Kidney (tissue), 14 donors: Measurements from ENCODE around the gene TPI1. TPM values are rescaled to one million over a fixed set of nuclear protein-coding genes. Genes with fewer than 3 reads are reported as not detected.

ENCODE experiments used
- DNase-seq, 5 donors: peaks; one replicate each; pipeline ENCODE4 v3.0.0-alpha.2; 2013 to 2020
- FAIRE-seq: peaks from 2 replicates; lab custom pipeline; 2012; peaks lifted over from hg19 to GRCh38; lab: Jason Lieb, UNC
- H3K27ac ChIP-seq, 2 donors: one replicate each; pipeline ENCODE4 v1.7.0; 2013; ENCODE audit warnings: low read depth in 2 of 2, low read length in 2 of 2, inconsistent platforms in 1 of 2
- H3K27me3 ChIP-seq: one replicate; pipeline ENCODE4 v1.7.1; 2013; ENCODE audit warnings: low read length, inconsistent platforms; ENCODE audit not compliant: control insufficient read depth, insufficient read depth
- H3K36me3 ChIP-seq, 3 donors: one replicate each; pipeline versions ENCODE4 v1.7.0 to v1.7.1; 2013; ENCODE audit warnings: low read length in 3 of 3, control low read depth in 1 of 3, inconsistent platforms in 1 of 3; ENCODE audit not compliant: insufficient read depth in 3 of 3, control insufficient read depth in 2 of 3
- H3K4me1 ChIP-seq, 3 donors: one replicate each; pipeline versions ENCODE4 v1.7.0 to v1.7.1; 2013; ENCODE audit warnings: low read length in 3 of 3, inconsistent platforms in 1 of 3, low read depth in 1 of 3; ENCODE audit not compliant: control insufficient read depth in 2 of 3, insufficient read depth in 2 of 3
- H3K4me3 ChIP-seq, 3 donors: one replicate each; pipeline versions ENCODE4 v1.7.0 to v1.8.1; 2013; ENCODE audit warnings: low read length in 3 of 3, control low read depth in 1 of 3, inconsistent platforms in 1 of 3
- H3K9ac ChIP-seq, 3 donors: one replicate each; pipeline versions ENCODE4 v1.7.0 to v1.7.1; 2013; ENCODE audit warnings: low read length in 3 of 3, control low read depth in 1 of 3, inconsistent platforms in 1 of 3
- H3K9me3 ChIP-seq, 3 donors: one replicate each; pipeline versions ENCODE4 v1.7.0 to v1.7.1; 2013; ENCODE audit warnings: low read length in 3 of 3, control low read depth in 1 of 3, inconsistent platforms in 1 of 3; ENCODE audit not compliant: control insufficient read depth in 2 of 3, insufficient read depth in 1 of 3
- CTCF ChIP-seq: IDR thresholded peaks from 3 replicates; pipeline ENCODE4 v1.5.1; 2012; ENCODE audit warnings: mild to moderate bottlenecking, moderate library complexity, borderline replicate concordance; ENCODE audit not compliant: insufficient read depth; ENCODE audit errors: extremely low read depth
- intact Hi-C: fragments of 100-400 bp; cut with DNase I; formaldehyde crosslinking; loops from one replicate; pipeline ENCODE4 v1.11.1; 2022
- polyA plus RNA-seq: library from polyadenylated mRNA; stranded (reverse); fragments of 350-450 nt; fragmentation: Illumina TruSeq; extraction: RNeasy Lipid Tissue Mini Kit (QIAGEN cat#74804); gene quantifications from one replicate; pipeline ENCODE4 v1.2.3, GENCODE V29; 2014; ENCODE audit warnings: low read depth, low replicate concordance; ENCODE audit not compliant: insufficient read depth
- total RNA-seq: library from RNA; stranded (reverse); fragmentation: NEBNext Ultra II Directional; extraction: Animal tissue kit (Norgen Biotek cat#: 25700); gene quantifications from one replicate; pipeline ENCODE4 v1.2.1, GENCODE V29; 2021
- donor health status: control.
- donor health status: control.
- donor health status: control.
- donor health status: control.
- donor health status: control.
- donor health status: DM: yes; HTN: yes; CAD: no.
- donor health status: Normal renal cell carcinoma (clear cell type).

TPI1 gene
- total and polyA plus RNA-seq, 2 donors from 2014 or later, result 437 to 1,220 TPM

GRCh38 chr12:6827437-6827911 lies 39.9 kb upstream of the TPI1 start:
- Histone ChIP-seq H3K9me3 (no peaks in the 10 kb centered on the region), H3K9ac (no peak overlapping the region), H3K27me3 (no peaks in the 10 kb centered on the region), H3K4me1 (peaks cover 0 to 17% (median 0%) of the 10 kb centered on the region in 3 donors), H3K4me3 (no peak overlapping the region), H3K36me3 (no peaks in the 10 kb centered on the region), H3K27ac (no peak overlapping the region)
- FAIRE-seq, result no peak
- DNase-seq, result peak; percentile 91 to 96 (median 94)
- TF ChIP-seq CTCF, result no peak
- intact Hi-C loops, result loop anchor here (10.0 kb wide), 1 partner anchor 73 kb away; the partner anchor contains the start of gene MLF2

- no peak for FAIRE-seq
- Histone ChIP-seq H3K4me1 (peaks cover 0 to 17% (median 0%) of the 10 kb centered on the region in 3 donors), H3K27me3 (no peaks in the 10 kb centered on the region), H3K4me3 (peak within 1 kb of the TSS; percentile 47 to 81 (median 79)), H3K9me3 (no peaks in the 10 kb centered on the region), H3K36me3 (no peaks in the 10 kb centered on the region), H3K9ac (peak within 1 kb of the TSS; percentile 59 to 80 (median 68)), H3K27ac (peak within 1 kb of the TSS; percentile 20 to 67)
- TF ChIP-seq CTCF, result no peak
- peak; percentile 71 to 86 (median 84) for DNase-seq
- intact Hi-C loops, result loop anchor here (10.0 kb wide), 1 partner anchor 73 kb away; the partner anchor contains the start of gene MLF2
Measured at GRCh38 chr12:6827982-6828780, 39.1 kb upstream of the TPI1 start, which contains the start of gene P3H3. P3H3 (plus strand) TSS chr12:6828407; CDS start chr12:6828441, 34 bp downstream.

DNA sequence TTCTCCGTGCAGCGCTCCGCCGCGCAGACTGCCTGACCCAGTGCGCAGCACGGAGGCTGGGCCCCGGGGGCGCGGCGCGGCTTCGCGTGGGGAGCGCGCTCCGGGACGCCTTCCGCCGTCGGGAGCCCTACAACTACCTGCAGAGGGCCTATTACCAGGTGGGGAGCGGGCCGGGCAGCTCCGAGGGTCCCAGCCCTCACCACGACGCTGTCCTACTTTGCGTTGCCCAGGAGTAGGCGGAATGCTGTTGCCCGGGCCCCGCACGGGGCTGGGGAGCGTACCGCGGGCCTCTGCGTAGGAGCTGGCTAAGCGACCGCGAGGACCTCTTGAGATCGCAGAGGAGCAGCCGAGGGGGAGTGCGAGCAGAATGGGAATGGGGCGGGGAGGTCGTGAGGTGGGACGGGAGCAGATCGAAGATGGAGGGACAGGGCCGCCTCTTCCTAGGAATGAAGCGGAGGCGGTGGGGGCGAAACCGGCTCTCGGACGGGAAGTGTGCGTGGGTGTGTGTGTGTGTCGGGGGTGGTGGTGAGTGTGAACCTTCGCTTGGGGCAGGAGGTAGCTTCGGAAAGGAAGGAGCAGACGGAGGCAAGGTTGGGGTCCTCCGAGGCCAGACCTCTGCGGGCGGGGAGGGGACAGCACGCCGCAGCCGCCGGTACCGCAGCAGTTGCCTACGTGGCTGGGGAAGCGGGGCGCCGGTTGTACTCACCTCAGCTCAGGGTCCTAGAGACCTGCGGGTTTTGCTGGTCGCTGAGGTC lies 38.4 kb upstream of the TPI1 start:
- peaks cover 0 to 17% (median 0%) of the 10 kb centered on the region in 3 donors for H3K4me1 ChIP-seq
- no peak for TF ChIP-seq CTCF

More for the DNA sequence above, 38.4 kb upstream of the TPI1 start:
- no peaks in the 10 kb centered on the region for H3K36me3 ChIP-seq
- no peaks in the 10 kb centered on the region for H3K9me3 ChIP-seq
- DNase-seq (peak; percentile 76 to 84 (median 84)), FAIRE-seq (no peak)
- intact Hi-C loops, result loop anchor here (10.0 kb wide), 1 partner anchor 74 kb away; the partner anchor contains the start of gene MLF2
- H3K9ac ChIP-seq, result peak overlapping the region; percentile 59 to 80 (median 68)
- H3K4me3 ChIP-seq, result peak overlapping the region; percentile 47 to 81 (median 79)
- no peaks in the 10 kb centered on the region for H3K27me3 ChIP-seq
- H3K27ac ChIP-seq, result peak overlapping the region; percentile 20 to 67
